Brain pericyte (primary cell): ENCODE data around the gene GDF10.

Experiments used
- DNase-seq: peaks from one replicate; pipeline ENCODE4 v3.0.0-alpha.2; 2012; ENCODE audit warnings: low read depth, low spot score

Gene GDF10

GRCh38 chr10:47351899-47352815, 52.2 kb downstream of the GDF10 start:
- no peak for DNase-seq

- no peak for DNase-seq
Measured at GRCh38 chr10:47353351-47353750, 53.4 kb downstream of the GDF10 start.

- no peak for DNase-seq
Measured at GRCh38 chr10:47354165-47354564, 54.2 kb downstream of the GDF10 start.

- no peak for DNase-seq
Measured at GRCh38 chr10:47354900-47355299, 54.9 kb downstream of the GDF10 start.

GRCh38 chr10:47356708-47357107, 56.7 kb downstream of the GDF10 start:
- DNase-seq: no peak

- DNase-seq: no peak
Measured at GRCh38 chr10:47357131-47357582, 57.2 kb downstream of the GDF10 start.

GRCh38 chr10:47357911-47358310, 57.9 kb downstream of the GDF10 start:
- no peak for DNase-seq

- DNase-seq: no peak
Measured at GRCh38 chr10:47358457-47358856, 58.5 kb downstream of the GDF10 start.

GRCh38 chr10:47359101-47359500, 59.1 kb downstream of the GDF10 start:
- no peak for DNase-seq

- no peak for DNase-seq
Measured at GRCh38 chr10:47359626-47360418, 59.8 kb downstream of the GDF10 start.

- no peak for DNase-seq
Measured at GRCh38 chr10:47360419-47361040, 60.5 kb downstream of the GDF10 start.

GRCh38 chr10:47361293-47361692, 61.3 kb downstream of the GDF10 start:
- DNase-seq: no peak

- DNase-seq: no peak
Measured at GRCh38 chr10:47362199-47362598, 62.2 kb downstream of the GDF10 start.
